Measurements from ENCODE around the gene HES6. TPM values are rescaled to one million over a fixed set of nuclear protein-coding genes. Genes with fewer than 3 reads are reported as not detected.

Gene HES6
- total RNA-seq, 2 experiments from 2014 or later, result 3.0 to 4.0 TPM

DNA sequence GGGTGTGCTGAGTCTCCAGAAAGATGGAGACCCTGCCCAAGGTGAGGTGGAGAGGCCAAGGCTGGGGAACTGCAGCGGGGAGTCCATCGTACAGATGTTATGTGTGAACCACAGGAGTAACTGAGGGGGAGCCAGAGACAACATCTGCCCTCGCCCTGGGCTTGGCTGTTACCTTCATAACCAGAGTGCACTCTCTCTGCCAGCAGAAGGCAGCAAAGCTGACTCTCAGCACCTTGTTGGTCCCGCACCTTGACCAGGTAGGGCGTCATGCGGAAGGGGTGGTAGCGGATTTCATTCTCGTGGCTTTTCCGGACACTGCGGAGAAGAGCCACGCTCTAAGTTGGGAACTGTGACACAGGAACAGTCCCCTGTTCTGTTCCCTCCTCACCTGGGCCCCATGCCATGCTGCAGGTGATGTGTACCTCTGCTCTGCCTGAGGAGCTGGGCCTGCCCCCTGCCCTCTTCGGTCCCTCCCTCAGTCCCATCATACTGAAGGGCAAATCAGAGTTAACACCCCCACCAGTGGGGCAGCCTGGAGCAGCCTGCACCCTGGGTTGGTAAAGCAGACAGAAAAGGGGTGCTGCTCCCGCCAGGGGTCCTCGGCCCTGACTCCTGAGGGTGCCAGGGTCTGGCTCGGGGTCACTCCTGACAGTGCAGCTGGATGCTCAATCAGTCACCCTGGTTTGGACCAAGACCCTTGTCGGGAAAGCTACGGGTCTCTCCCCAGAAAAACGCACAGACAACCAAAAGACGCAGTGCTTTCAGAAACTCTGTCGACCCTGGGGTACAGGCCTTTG, 28.2 kb upstream of the HES6 start:
- ATAC-seq (no peak), DNase-seq (no peak)
- no peak overlapping the region for H3K27ac Mint-ChIP-seq
- H3K4me1 Mint-ChIP-seq, result peaks cover 5% of the 10 kb centered on the region
- peaks cover 1% of the 10 kb centered on the region for H3K36me3 Mint-ChIP-seq
- CTCF ChIA-PET, result interaction anchor here (1.1 kb wide), 1 partner anchor 12 kb away, joined by 4 read pairs; no protein-coding TSS in a partner anchor
- H3K4me3 Mint-ChIP-seq, result no peak overlapping the region
- H3K9me3 Mint-ChIP-seq (ENCODE audit: low read depth), result no peaks in the 10 kb centered on the region
- H3K27me3 Mint-ChIP-seq, result no peaks in the 10 kb centered on the region

DNA sequence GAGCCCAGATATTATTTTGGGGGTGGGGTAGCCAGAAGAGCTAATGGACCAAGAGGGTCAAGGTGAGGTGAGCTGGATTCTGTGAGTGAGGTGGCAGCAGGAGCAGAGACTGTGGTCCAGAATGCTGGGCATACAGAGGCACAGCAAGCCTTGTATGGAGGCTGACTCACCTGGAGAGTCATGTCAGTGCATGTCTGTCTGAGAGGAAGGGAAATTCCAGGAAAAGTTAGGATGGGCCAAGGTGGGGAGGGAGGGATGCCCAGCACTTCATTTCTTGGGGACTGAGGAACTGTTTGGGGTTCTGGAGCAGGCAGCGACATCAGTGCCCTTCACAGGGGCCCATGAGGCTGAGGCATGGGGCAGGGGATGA, 27.5 kb upstream of the HES6 start:
- Mint-ChIP-seq H3K9me3 (ENCODE audit: low read depth) (no peaks in the 10 kb centered on the region), H3K4me1 (peaks cover 5% of the 10 kb centered on the region), H3K4me3 (no peak overlapping the region), H3K36me3 (peaks cover 1% of the 10 kb centered on the region), H3K27ac (peak overlapping the region; percentile 9), H3K27me3 (no peaks in the 10 kb centered on the region)
- DNase-seq (no peak), ATAC-seq (no peak)
- CTCF ChIA-PET, result interaction anchor here (1.1 kb wide), 1 partner anchor 12 kb away, joined by 4 read pairs; no protein-coding TSS in a partner anchor

DNA sequence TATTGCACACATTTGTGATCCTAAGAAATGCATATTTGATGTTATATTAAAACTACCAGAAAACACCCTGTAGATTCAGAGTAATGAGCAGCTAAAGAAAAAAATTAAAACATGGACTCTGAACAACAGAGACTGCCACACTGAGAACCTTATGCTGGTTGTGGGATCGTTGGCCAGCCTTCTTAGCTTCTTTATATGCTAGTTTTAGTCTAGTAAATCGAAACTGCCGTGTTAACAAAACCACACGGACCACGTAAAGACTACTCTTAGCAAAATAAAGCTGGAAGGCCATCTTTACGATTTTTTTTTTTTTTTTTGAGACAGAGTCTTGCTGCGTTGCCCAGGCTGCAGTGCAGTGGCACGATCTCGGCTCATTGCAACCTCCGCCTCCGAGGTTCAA, 25.8 kb upstream of the HES6 start:
- H3K27ac Mint-ChIP-seq, result no peak overlapping the region
- no peaks in the 10 kb centered on the region for H3K27me3 Mint-ChIP-seq
- DNase-seq (no peak), ATAC-seq (no peak)
- CTCF ChIA-PET, result interaction anchor here (0.9 to 4.0 kb wide), 8 partner anchors 13 to 407 kb away, joined by 3 to 31 read pairs (median 4); partner anchors contain the start of gene PER2
- no peak overlapping the region for H3K4me3 Mint-ChIP-seq
- H3K4me1 Mint-ChIP-seq, result peaks cover 5% of the 10 kb centered on the region
- H3K9me3 Mint-ChIP-seq (ENCODE audit: low read depth), result no peaks in the 10 kb centered on the region
- peaks cover 1% of the 10 kb centered on the region for H3K36me3 Mint-ChIP-seq

DNA sequence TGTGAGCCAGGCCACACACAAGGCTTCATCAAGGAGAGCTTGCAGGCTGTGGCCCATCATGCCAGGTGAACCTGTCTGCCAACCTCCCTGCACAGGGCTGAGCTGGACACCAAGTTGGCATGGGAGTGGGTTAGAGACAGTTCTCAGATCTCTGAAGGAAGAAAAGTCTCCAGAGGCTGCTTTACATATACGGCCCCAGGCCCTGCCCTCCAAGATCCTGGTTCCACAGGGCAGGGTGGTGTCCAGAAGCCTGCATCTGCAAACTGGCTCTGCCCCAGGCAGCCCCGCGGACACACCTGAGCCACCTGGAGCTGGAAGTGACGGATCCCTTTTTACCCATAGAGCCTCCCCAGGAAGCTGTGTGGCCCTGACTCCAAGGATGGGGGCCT, 24.2 kb upstream of the HES6 start:
- Mint-ChIP-seq H3K36me3 (peaks cover 1% of the 10 kb centered on the region), H3K4me3 (no peak overlapping the region), H3K4me1 (peaks cover 5% of the 10 kb centered on the region), H3K27ac (no peak overlapping the region), H3K27me3 (no peaks in the 10 kb centered on the region), H3K9me3 (ENCODE audit: low read depth) (no peaks in the 10 kb centered on the region)
- ATAC-seq, result no peak
- no peak for DNase-seq
- CTCF ChIA-PET, result interaction anchor here (0.8 to 4.0 kb wide), 17 partner anchors 20 to 751 kb away, joined by 3 to 31 read pairs (median 5); partner anchors contain the start of genes HES6, ILKAP, PER2 and SCLY

DNA sequence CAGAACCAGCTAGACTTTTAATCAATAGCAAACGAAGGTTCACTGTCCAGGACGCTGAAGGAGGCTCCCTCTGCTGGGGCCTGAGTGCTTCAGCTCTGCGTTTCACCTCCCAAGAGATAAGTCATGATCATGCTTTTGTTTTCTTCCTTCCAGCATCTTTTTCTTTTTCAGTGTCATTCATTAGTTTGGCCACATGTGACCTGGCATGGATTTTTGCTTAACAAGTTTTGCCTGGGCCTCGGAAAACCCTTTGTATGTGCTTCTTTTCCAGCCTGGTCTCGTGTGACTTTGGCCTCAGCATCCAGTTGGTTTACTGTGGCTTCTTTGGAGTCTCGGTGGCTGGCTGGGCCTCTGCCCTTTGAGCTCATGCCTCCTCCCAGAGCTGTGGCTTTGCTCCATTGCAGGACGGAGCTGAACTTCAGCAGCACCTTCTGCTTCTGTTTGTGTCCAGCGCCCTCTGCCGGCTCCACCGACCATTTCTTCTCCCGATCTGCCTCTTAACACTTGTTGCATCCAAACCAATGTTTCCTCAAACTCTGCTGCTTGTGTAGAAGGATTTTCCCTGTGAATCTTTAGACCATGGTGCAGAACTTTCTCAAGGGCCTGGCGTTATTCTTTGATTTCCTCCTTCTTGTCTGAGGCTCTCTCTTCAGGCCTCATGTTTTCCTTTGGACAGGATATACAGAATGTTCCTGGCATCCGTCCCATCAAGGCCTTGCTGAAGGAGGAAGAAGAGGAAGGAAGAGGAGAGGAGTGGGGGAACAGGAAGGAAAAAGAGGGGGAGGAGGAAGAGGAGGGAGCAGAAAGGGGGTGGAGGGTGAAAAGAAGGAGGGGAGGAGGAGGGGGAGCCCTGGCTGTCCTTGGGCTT, 23.6 kb upstream of the HES6 start:
- Mint-ChIP-seq H3K9me3 (ENCODE audit: low read depth) (no peaks in the 10 kb centered on the region), H3K27me3 (no peaks in the 10 kb centered on the region), H3K27ac (peak overlapping the region; percentile 12), H3K36me3 (no peaks in the 10 kb centered on the region), H3K4me1 (peaks cover 5% of the 10 kb centered on the region), H3K4me3 (no peak overlapping the region)
- CTCF ChIA-PET, result interaction anchor here (0.6 to 4.0 kb wide), 28 partner anchors 9 to 751 kb away, joined by 3 to 31 read pairs (median 4); partner anchors contain the start of genes HES6, ILKAP, PER2 and SCLY
- ATAC-seq (peak; percentile 80), DNase-seq (peak; percentile 83)

DNA sequence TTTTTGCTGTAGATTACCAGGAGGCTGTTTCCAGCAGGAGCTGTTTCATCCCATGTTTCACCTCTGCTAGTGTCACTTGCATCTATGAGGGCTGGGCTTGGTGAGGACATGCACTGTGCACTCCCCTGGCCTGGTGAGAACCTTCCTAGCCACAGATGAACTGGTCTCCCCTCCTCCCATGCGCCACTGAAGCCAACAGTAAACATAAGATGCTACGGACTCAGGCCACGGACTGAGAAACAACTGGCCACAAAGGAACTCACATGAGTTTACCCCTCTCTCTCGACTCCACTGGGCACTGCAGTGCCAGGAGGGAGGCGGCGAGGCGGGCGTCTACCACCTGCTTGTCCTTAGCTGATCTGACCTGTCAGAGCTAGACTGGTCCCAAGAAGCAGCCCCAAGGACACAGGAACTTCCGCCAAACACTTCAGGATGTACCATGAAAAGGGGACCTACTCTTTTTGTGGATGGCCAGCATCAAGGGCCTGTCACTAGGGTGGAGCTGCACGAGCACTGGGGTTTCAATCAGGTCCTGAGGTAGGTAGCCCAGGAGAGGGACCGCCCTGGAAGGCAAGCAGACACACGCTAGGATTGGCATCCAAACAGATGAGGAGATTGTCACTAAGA, 22.8 kb upstream of the HES6 start:
- peaks cover 5% of the 10 kb centered on the region for H3K4me1 Mint-ChIP-seq
- H3K4me3 Mint-ChIP-seq, result no peak overlapping the region
- no peaks in the 10 kb centered on the region for H3K9me3 Mint-ChIP-seq (ENCODE audit: low read depth)
- no peak overlapping the region for H3K27ac Mint-ChIP-seq
- CTCF ChIA-PET, result interaction anchor here (0.6 to 4.0 kb wide), 24 partner anchors 10 to 750 kb away, joined by 3 to 31 read pairs (median 4); partner anchors contain the start of genes HES6, ILKAP, PER2 and SCLY
- ATAC-seq (no peak), DNase-seq (no peak)
- no peaks in the 10 kb centered on the region for H3K27me3 Mint-ChIP-seq
- no peaks in the 10 kb centered on the region for H3K36me3 Mint-ChIP-seq

DNA sequence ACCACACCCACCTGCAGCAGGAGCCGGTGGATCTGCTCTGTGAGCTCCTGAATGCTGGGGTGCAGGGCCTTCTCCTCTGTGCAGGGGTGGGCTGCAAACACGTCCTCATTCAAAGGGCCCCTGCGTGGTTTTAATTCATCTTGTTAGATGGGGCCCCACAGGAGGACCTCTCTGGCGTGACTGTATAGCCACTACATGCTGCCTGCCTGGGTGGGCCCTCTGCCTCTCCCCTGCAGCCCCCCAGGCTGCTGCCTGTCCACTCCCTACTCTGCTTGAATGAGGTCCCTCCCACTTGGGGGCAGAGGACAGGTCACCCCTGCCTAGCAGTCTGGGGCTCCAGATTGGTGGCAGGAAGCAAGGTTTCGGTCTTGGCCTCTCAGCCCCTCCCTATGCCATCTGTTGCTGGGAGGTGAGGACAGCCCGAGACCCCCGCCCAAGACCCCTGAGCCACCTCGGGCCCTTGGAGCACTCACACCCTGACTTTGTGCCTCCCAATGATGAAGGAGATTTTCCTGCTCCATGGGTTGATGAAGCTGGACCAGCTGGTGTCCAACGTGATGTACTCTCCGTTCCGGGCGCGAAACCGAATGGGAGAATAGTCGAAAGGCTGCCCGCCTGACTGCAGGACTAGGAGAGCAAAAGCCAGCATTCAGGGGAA, 22.0 kb upstream of the HES6 start:
- Mint-ChIP-seq H3K27me3 (no peaks in the 10 kb centered on the region), H3K9me3 (ENCODE audit: low read depth) (no peaks in the 10 kb centered on the region), H3K36me3 (no peaks in the 10 kb centered on the region), H3K4me1 (peaks cover 5% of the 10 kb centered on the region), H3K4me3 (no peak overlapping the region), H3K27ac (no peak overlapping the region)
- CTCF ChIA-PET, result interaction anchor here (1.7 to 4.0 kb wide), 3 partner anchors 24 to 404 kb away, joined by 12 to 31 read pairs (median 26); partner anchors contain the start of gene HES6
- no peak for ATAC-seq
- DNase-seq, result no peak

DNA sequence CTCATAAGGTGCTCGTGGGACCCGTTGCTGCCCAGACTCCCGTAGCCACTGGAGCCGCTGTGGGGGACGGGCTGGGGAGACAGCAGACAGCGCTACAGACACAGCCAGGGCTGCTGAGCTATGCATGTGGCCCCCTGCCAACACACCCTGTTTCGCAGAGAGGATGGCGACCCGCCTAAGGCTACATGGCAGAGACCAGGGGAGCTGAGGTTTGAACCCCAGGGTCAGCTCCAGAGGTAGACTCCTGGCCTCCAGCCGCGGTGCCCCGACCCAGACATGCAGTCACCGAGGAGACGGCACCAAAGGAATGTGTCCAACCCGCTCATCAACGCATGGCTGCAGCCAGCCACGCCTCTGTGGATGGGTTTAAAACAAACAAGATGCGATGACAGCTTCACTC, 21.0 kb upstream of the HES6 start:
- Mint-ChIP-seq H3K4me1 (peaks cover 5% of the 10 kb centered on the region), H3K27ac (no peak overlapping the region), H3K4me3 (no peak overlapping the region), H3K27me3 (no peaks in the 10 kb centered on the region), H3K36me3 (no peaks in the 10 kb centered on the region), H3K9me3 (ENCODE audit: low read depth) (no peaks in the 10 kb centered on the region)
- CTCF ChIA-PET, result interaction anchor here (1.0 kb wide), 1 partner anchor 11 kb away, joined by 3 read pairs; no protein-coding TSS in a partner anchor
- DNase-seq (no peak), ATAC-seq (no peak)

DNA sequence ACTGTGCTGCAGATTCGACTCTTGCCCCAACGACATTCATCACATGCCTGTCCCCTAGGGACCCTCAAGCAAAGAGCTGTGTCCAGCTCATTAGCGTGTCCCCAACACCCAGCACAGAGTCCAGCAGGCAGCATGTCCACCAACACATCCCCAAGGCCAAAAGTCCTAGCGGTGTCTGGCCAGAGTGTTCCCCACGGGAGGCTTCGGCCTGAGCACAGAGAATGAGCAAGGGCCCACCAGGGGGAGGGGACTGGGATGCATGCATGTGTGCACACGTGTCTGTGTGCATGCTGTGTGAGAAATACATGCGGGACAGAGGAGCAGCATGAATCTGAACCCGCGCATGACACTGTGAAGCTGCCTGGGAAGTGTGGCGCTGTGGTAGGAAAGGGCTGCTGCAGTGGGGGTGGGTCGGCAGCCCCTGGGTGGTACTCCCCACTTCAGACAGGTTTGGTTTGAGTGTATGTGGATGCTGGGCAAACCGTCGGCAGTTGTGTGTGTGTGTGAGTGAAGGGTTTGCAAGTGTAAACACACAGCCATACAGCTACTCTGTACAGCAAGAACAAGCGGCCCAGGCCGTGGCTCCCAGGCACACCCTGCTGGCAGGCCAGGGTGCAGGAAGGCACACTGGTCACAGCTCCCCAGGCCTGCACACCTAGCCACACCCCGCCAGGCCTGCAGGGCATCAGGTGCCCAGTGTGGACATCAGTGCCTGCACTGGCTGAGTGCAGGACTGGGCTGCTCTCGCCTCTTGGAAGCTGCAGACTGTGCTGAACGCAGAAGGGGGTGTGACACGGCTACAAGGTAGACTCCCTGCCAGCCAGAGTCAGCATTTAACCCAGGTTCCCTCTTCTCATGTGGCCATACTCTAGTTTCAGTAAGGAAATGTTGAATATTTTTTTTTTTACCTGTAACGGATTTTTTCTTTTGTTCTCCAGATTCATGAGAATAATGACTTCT, 19.5 kb upstream of the HES6 start:
- Mint-ChIP-seq H3K27me3 (no peaks in the 10 kb centered on the region), H3K4me1 (peaks cover 5% of the 10 kb centered on the region), H3K36me3 (no peaks in the 10 kb centered on the region), H3K27ac (no peak overlapping the region), H3K4me3 (no peak overlapping the region), H3K9me3 (ENCODE audit: low read depth) (no peaks in the 10 kb centered on the region)
- no peak for ATAC-seq
- no peak for DNase-seq
- CTCF ChIA-PET, result interaction anchor here (1.5 kb wide), 1 partner anchor 46 kb away, joined by 5 read pairs; no protein-coding TSS in a partner anchor

DNA sequence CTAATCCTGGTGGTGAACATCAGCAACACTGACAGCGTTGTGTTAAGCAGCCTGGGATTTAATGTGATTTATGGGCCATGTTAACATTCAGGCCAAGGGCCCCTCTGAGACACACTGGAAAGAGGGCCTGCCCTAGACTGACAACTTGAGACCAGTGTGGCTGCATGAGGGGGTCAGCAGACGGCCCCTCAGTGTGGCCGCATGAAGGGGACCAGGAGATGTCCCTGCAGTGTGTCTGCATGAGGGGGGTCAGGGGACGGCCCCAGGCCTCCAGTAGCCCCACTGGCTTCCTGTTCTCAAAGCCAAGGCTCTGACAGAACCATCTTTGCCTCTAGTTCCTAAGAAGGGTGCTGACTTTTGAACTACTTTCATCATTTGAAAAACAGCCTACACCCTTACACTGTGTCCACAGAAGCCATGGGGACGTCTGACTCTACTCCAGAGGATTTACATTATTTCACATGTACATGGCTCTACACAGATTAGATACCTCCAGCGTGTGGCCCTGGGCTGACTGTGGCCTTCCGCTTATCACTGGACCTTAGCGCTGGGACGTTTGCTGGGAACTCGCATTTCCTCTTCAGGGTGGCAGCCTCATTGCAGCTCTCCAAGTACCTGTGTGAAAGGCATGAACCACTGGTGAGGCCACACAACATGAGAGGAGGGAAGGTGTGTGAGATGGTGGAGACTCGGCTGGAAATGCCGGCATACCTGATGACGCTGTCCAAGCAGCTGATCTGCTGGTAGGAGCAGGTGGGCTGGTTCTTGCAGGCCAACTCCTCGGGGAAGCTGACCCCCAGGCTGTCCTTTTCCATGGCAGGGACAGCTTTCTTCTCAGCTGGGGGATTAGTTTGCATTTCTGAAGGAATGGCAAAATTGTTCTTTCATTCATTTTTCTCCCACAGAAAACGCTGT, 18.2 kb upstream of the HES6 start:
- no peaks in the 10 kb centered on the region for H3K36me3 Mint-ChIP-seq
- H3K4me3 Mint-ChIP-seq, result no peak overlapping the region
- ATAC-seq, result no peak
- no peak for DNase-seq
- no peaks in the 10 kb centered on the region for H3K27me3 Mint-ChIP-seq
- CTCF ChIA-PET, result no interaction called here
- H3K27ac Mint-ChIP-seq, result no peak overlapping the region
- no peaks in the 10 kb centered on the region for H3K4me1 Mint-ChIP-seq
- no peaks in the 10 kb centered on the region for H3K9me3 Mint-ChIP-seq (ENCODE audit: low read depth)

DNA sequence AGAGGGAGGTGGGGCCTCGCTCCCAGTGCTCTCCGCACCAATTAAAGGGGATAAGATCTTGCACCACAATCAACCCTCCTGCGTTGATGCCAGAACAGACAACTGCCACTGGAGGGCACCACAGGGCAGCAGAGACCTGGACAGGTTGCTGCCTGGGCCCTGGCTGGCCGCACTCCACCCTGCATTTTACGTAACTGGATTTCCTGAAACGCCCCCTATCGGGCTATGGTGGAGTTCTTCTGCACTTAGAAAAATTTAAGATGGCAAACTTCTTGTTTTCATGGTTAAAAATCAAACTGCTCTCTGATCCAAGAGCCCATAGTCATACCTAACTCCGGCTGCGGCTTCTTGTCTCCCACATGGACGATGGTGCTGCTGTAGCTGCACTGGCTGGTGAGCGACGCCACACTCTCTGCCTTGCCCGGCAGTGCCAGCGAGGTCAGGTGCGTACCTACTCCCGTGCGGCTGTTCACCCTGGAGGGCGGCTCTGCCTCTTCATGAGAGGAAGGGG, 16.8 kb upstream of the HES6 start:
- no peaks in the 10 kb centered on the region for H3K36me3 Mint-ChIP-seq
- CTCF ChIA-PET, result interaction anchor here (2.1 kb wide), 1 partner anchor 11 kb away, joined by 6 read pairs; no protein-coding TSS in a partner anchor
- H3K4me1 Mint-ChIP-seq, result no peaks in the 10 kb centered on the region
- no peak overlapping the region for H3K27ac Mint-ChIP-seq
- H3K9me3 Mint-ChIP-seq (ENCODE audit: low read depth), result no peaks in the 10 kb centered on the region
- peak; percentile 90 for ATAC-seq
- DNase-seq, result peak; percentile 76
- H3K4me3 Mint-ChIP-seq, result no peak overlapping the region
- no peaks in the 10 kb centered on the region for H3K27me3 Mint-ChIP-seq
